GM23338 (cell line): ENCODE results near the gene BPIFB2.

ENCODE experiments used
- EZH2 ChIP-seq: fragments of 200-600 bp; sonication (generic); IDR thresholded peaks from one replicate; pipeline ENCODE4 v1.8.0; 2017; ENCODE audit warnings: antibody characterized with exemption, mild to moderate bottlenecking, low read depth; ENCODE audit not compliant: unreplicated experiment
- JUNB ChIP-seq: IDR thresholded peaks from one replicate; pipeline ENCODE4 v1.6.1; 2016; ENCODE audit warnings: antibody characterized with exemption; ENCODE audit not compliant: unreplicated experiment
- POLR2AphosphoS5 ChIP-seq: IDR thresholded peaks from 2 replicates; pipeline ENCODE4 v1.6.1; 2016; ENCODE audit warnings: antibody characterized with exemption, low read depth
- STAT1 ChIP-seq: IDR thresholded peaks from one replicate; pipeline ENCODE4 v1.6.1; 2016; ENCODE audit warnings: antibody characterized with exemption; ENCODE audit not compliant: unreplicated experiment
- ZNF331 ChIP-seq: fragments of 250-450 bp; sonication (Bioruptor Pico); IDR thresholded peaks from 2 replicates; pipeline ENCODE4 v1.5.0; 2020; ENCODE audit warnings: low read depth, mild to moderate bottlenecking, moderate library complexity
- TF ChIP-seq, protein P1 (sequence below), 2 experiments: fragments of 200-600 bp in 1 of 2; sonication (generic) in 1 of 2; conservative IDR thresholded peaks; 2 replicates each; pipeline versions ENCODE4 v1.5.1 to v1.6.1; 2016 to 2017; ENCODE audit warnings: antibody characterized with exemption in 2 of 2, low read depth in 2 of 2, mild to moderate bottlenecking in 2 of 2, moderate library complexity in 1 of 2
- TF ChIP-seq, protein P2 (sequence below): IDR thresholded peaks from one replicate; pipeline ENCODE4 v1.6.1; 2018; ENCODE audit warnings: antibody characterized with exemption; ENCODE audit not compliant: unreplicated experiment
- TF ChIP-seq, protein P3 (sequence below): IDR thresholded peaks from 2 replicates; pipeline ENCODE4 v1.6.1; 2016; ENCODE audit warnings: antibody characterized with exemption

DNA sequence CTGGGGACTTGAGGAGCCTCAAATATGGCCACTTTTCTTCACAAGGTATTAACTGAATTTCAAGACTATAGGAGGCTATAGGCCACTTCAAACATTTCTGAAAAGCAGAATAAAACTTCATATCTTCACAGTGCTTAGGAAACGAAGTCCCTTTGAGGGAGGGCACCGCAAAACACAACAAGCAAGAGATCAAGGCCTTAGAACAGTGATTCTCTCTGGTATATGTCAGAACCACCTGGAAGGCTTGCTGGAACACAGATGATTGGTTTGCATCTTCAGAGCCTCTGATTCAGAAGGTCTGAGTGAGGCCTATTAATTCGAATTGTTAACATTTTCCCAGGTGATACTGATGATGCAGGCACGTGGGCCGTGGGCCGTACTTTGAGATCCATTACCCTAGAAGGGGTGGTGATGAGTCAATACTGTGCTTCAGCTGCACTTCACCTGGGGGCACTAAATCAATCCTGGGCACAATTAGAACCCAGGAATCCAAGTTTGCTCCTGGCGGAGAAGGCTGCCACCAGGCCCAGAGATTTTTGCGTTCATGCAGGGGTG is 13.9 kb upstream of the BPIFB2 start:
- TF ChIP-seq, protein P1, sequence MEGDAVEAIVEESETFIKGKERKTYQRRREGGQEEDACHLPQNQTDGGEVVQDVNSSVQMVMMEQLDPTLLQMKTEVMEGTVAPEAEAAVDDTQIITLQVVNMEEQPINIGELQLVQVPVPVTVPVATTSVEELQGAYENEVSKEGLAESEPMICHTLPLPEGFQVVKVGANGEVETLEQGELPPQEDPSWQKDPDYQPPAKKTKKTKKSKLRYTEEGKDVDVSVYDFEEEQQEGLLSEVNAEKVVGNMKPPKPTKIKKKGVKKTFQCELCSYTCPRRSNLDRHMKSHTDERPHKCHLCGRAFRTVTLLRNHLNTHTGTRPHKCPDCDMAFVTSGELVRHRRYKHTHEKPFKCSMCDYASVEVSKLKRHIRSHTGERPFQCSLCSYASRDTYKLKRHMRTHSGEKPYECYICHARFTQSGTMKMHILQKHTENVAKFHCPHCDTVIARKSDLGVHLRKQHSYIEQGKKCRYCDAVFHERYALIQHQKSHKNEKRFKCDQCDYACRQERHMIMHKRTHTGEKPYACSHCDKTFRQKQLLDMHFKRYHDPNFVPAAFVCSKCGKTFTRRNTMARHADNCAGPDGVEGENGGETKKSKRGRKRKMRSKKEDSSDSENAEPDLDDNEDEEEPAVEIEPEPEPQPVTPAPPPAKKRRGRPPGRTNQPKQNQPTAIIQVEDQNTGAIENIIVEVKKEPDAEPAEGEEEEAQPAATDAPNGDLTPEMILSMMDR (conservative IDR thresholded peaks at IDR 0.05; ENCODE audit: low read depth in 2 of 2): no peak
- TF ChIP-seq ZNF331 (CRISPR knock-in tag) (no peak), POLR2AphosphoS5 (no peak), EZH2 (no peak), STAT1 (no peak), JUNB (no peak)
- TF ChIP-seq, protein P2, sequence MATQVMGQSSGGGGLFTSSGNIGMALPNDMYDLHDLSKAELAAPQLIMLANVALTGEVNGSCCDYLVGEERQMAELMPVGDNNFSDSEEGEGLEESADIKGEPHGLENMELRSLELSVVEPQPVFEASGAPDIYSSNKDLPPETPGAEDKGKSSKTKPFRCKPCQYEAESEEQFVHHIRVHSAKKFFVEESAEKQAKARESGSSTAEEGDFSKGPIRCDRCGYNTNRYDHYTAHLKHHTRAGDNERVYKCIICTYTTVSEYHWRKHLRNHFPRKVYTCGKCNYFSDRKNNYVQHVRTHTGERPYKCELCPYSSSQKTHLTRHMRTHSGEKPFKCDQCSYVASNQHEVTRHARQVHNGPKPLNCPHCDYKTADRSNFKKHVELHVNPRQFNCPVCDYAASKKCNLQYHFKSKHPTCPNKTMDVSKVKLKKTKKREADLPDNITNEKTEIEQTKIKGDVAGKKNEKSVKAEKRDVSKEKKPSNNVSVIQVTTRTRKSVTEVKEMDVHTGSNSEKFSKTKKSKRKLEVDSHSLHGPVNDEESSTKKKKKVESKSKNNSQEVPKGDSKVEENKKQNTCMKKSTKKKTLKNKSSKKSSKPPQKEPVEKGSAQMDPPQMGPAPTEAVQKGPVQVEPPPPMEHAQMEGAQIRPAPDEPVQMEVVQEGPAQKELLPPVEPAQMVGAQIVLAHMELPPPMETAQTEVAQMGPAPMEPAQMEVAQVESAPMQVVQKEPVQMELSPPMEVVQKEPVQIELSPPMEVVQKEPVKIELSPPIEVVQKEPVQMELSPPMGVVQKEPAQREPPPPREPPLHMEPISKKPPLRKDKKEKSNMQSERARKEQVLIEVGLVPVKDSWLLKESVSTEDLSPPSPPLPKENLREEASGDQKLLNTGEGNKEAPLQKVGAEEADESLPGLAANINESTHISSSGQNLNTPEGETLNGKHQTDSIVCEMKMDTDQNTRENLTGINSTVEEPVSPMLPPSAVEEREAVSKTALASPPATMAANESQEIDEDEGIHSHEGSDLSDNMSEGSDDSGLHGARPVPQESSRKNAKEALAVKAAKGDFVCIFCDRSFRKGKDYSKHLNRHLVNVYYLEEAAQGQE: no peak
- TF ChIP-seq, protein P3, sequence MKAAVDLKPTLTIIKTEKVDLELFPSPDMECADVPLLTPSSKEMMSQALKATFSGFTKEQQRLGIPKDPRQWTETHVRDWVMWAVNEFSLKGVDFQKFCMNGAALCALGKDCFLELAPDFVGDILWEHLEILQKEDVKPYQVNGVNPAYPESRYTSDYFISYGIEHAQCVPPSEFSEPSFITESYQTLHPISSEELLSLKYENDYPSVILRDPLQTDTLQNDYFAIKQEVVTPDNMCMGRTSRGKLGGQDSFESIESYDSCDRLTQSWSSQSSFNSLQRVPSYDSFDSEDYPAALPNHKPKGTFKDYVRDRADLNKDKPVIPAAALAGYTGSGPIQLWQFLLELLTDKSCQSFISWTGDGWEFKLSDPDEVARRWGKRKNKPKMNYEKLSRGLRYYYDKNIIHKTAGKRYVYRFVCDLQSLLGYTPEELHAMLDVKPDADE: no peak
